ENCODE measurements around the gene PNPLA7.

DNA sequence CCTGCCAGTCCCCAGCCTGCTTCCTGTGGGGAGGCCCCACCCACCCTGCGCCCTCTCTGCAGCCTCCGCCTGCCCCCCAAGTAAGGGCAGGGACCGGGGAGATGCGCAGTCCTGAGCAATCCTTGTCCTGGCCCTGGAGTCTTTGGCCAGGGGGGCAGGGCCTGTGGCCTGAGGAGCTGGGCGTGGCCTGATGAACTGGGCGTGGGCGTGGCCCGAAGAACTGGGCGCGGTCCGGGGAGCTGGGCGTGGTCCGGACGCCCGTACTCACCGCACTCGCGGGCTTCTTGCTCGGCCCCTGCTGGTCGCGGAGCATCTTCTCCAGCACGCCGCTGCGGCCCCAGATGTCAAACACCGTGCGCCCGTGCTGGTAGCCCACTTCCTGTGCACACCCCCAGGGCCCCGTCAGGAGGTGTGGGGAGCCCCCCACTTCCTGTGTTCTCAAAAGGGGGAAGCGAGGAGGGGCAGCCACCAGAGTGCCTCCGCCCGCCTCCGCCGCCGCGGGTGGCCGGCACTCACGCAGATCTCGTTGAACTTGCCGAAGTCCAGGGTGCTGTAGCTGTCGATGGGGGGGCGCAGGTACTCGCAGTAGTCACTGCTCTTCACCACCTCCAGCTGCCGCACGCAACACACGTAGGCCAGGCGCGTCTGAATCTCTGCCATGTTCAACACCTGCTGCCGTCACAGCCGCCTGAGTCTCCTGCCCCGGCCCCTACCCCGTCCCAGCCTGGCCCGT, 88.4 kb downstream of the PNPLA7 start:
- TF ChIP-seq, protein P1, sequence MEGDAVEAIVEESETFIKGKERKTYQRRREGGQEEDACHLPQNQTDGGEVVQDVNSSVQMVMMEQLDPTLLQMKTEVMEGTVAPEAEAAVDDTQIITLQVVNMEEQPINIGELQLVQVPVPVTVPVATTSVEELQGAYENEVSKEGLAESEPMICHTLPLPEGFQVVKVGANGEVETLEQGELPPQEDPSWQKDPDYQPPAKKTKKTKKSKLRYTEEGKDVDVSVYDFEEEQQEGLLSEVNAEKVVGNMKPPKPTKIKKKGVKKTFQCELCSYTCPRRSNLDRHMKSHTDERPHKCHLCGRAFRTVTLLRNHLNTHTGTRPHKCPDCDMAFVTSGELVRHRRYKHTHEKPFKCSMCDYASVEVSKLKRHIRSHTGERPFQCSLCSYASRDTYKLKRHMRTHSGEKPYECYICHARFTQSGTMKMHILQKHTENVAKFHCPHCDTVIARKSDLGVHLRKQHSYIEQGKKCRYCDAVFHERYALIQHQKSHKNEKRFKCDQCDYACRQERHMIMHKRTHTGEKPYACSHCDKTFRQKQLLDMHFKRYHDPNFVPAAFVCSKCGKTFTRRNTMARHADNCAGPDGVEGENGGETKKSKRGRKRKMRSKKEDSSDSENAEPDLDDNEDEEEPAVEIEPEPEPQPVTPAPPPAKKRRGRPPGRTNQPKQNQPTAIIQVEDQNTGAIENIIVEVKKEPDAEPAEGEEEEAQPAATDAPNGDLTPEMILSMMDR (IDR thresholded peaks at IDR 0.05), result no peak
- no peak for TF ChIP-seq POLR2A (IDR thresholded peaks at IDR 0.05)
